ENCODE results near the gene MBOAT2.

- TF ChIP-seq CTCF (IDR thresholded peaks at IDR 0.05; ENCODE audit: low read depth, low read length, missing input control) (no peak), TAF1 (conservative IDR thresholded peaks at IDR 0.05) (no peak), RAD21 (IDR thresholded peaks at IDR 0.05) (no peak), EGR1 (IDR thresholded peaks at IDR 0.05; ENCODE audit: low read depth in 2 of 2) (no peak), HNF4G (IDR thresholded peaks at IDR 0.05) (no peak), ATF3 (IDR thresholded peaks at IDR 0.05) (no peak), SP1 (IDR thresholded peaks at IDR 0.05) (no peak), JUND (IDR thresholded peaks at IDR 0.05) (no peak), GABPA (IDR thresholded peaks at IDR 0.05 in 1 of 2, conservative IDR thresholded peaks at IDR 0.05 in 1 of 2) (no peak), HNF4A (conservative IDR thresholded peaks at IDR 0.05) (no peak)
- TF ChIP-seq, protein P1, sequence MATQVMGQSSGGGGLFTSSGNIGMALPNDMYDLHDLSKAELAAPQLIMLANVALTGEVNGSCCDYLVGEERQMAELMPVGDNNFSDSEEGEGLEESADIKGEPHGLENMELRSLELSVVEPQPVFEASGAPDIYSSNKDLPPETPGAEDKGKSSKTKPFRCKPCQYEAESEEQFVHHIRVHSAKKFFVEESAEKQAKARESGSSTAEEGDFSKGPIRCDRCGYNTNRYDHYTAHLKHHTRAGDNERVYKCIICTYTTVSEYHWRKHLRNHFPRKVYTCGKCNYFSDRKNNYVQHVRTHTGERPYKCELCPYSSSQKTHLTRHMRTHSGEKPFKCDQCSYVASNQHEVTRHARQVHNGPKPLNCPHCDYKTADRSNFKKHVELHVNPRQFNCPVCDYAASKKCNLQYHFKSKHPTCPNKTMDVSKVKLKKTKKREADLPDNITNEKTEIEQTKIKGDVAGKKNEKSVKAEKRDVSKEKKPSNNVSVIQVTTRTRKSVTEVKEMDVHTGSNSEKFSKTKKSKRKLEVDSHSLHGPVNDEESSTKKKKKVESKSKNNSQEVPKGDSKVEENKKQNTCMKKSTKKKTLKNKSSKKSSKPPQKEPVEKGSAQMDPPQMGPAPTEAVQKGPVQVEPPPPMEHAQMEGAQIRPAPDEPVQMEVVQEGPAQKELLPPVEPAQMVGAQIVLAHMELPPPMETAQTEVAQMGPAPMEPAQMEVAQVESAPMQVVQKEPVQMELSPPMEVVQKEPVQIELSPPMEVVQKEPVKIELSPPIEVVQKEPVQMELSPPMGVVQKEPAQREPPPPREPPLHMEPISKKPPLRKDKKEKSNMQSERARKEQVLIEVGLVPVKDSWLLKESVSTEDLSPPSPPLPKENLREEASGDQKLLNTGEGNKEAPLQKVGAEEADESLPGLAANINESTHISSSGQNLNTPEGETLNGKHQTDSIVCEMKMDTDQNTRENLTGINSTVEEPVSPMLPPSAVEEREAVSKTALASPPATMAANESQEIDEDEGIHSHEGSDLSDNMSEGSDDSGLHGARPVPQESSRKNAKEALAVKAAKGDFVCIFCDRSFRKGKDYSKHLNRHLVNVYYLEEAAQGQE (IDR thresholded peaks at IDR 0.05) = no peak
Observed at GRCh38 chr2:8819194-8819593, 184.3 kb downstream of the MBOAT2 start.
